HG03354 (cell line): Measurements from ENCODE around the gene RNU6-7.
A peak's percentile ranks its signal among the peaks of the same experiment; 100 is the strongest.

Experiments used
- ATAC-seq: cut with Tn5 transposase; IDR thresholded peaks from one replicate; pipeline ENCODE4 v1.9.1; 2021; ENCODE audit warnings: mild to moderate bottlenecking; ENCODE audit not compliant: unreplicated experiment, poor library complexity, severe bottlenecking

RNU6-7 gene

GRCh38 chr14:32201816-32202490 is at the start of gene RNU6-7:
Gene RNU6-7, plus strand, starts transcription at chr14:32202045.
- no peak for ATAC-seq

- ATAC-seq, result no peak
Observed at GRCh38 chr14:32166029-32166428, 35.8 kb upstream of the RNU6-7 start.

GRCh38 chr14:32166924-32167323 is 34.9 kb upstream of the RNU6-7 start:
- ATAC-seq, result no peak

- ATAC-seq, result no peak
Observed at GRCh38 chr14:32167907-32168306, 33.9 kb upstream of the RNU6-7 start.

GRCh38 chr14:32169191-32169590 is 32.7 kb upstream of the RNU6-7 start:
- no peak for ATAC-seq

- no peak for ATAC-seq
Observed at GRCh38 chr14:32171469-32171868, 30.4 kb upstream of the RNU6-7 start.

GRCh38 chr14:32183151-32184058 is 18.4 kb upstream of the RNU6-7 start:
- no peak for ATAC-seq

GRCh38 chr14:32185097-32185496 is 16.7 kb upstream of the RNU6-7 start:
- ATAC-seq, result no peak

GRCh38 chr14:32186248-32186647 is 15.6 kb upstream of the RNU6-7 start:
- peak; percentile 55 for ATAC-seq

- no peak for ATAC-seq
Observed at GRCh38 chr14:32189811-32190210, 12.0 kb upstream of the RNU6-7 start.

GRCh38 chr14:32190673-32191072 is 11.2 kb upstream of the RNU6-7 start:
- ATAC-seq, result no peak

GRCh38 chr14:32192712-32193373 is 9.0 kb upstream of the RNU6-7 start:
- ATAC-seq, result no peak

GRCh38 chr14:32193532-32193931 is 8.3 kb upstream of the RNU6-7 start:
- ATAC-seq, result no peak

- no peak for ATAC-seq
Observed at GRCh38 chr14:32195636-32196035, 6.2 kb upstream of the RNU6-7 start.

- ATAC-seq, result peak; percentile 57
Observed at GRCh38 chr14:32197919-32198318, 3.9 kb upstream of the RNU6-7 start.

- peak; percentile 30 for ATAC-seq
Observed at GRCh38 chr14:32200368-32201192, 1.3 kb upstream of the RNU6-7 start.

- peak; percentile 67 for ATAC-seq
Observed at GRCh38 chr14:32201193-32201815, 541 bp upstream of the RNU6-7 start.

GRCh38 chr14:32202491-32202997 is 699 bp downstream of the RNU6-7 start:
- ATAC-seq, result no peak
